SU-DHL-6 (cell line): ENCODE measurements around the gene VWA8.

ENCODE experiments used
- H2AFZ ChIP-seq: fragments of 200-600 bp; sonication (generic); 2 replicates; pipeline ENCODE4 v1.6.1; 2014; ENCODE audit warnings: low read depth, mild to moderate bottlenecking, moderate library complexity, mixed read lengths, antibody characterized with exemption, low read length; ENCODE audit not compliant: severe bottlenecking
- H3F3A ChIP-seq: fragments of 200-600 bp; shearing (Covaris generic); 2 replicates; pipeline ENCODE4 v1.6.0; 2016; ENCODE audit warnings: antibody characterized with exemption, mild to moderate bottlenecking; ENCODE audit not compliant: insufficient read depth
- H3K27ac ChIP-seq: fragments of 200-600 bp; sonication (generic); 2 replicates; pipeline ENCODE4 v1.5.1; 2016; ENCODE audit warnings: low read depth, mild to moderate bottlenecking, low read length, moderate library complexity, mixed read lengths
- H3K27me3 ChIP-seq: fragments of 200-600 bp; sonication (generic), shearing (Covaris generic); 2 replicates; pipeline ENCODE4 v1.6.0; 2014; ENCODE audit warnings: mild to moderate bottlenecking, low read length
- H3K36me3 ChIP-seq: fragments of 200-600 bp; sonication (generic); 2 replicates; pipeline ENCODE4 v1.6.1; 2014; ENCODE audit warnings: mild to moderate bottlenecking, low read length, mixed read lengths
- H3K4me2 ChIP-seq: fragments of 300-600, 200-600 bp; shearing (Covaris generic), sonication (generic); 2 replicates; pipeline ENCODE4 v1.6.0; 2014; ENCODE audit warnings: low read length, low read depth, mild to moderate bottlenecking; ENCODE audit not compliant: poor library complexity, severe bottlenecking
- H3K4me3 ChIP-seq: fragments of 200-600 bp; sonication (generic); 2 replicates; pipeline ENCODE4 v1.5.1; 2014; ENCODE audit warnings: antibody characterized with exemption, low read length, mild to moderate bottlenecking, mixed read lengths; ENCODE audit not compliant: insufficient read depth, poor library complexity, severe bottlenecking
- H3K79me2 ChIP-seq: fragments of 200-600 bp; sonication (generic); 2 replicates; pipeline ENCODE4 v1.6.1; 2014; ENCODE audit warnings: mild to moderate bottlenecking, low read length, moderate library complexity; ENCODE audit not compliant: insufficient read depth
- H3K9ac ChIP-seq: fragments of 200-600 bp; sonication (generic); 2 replicates; pipeline ENCODE4 v1.7.0; 2014; ENCODE audit warnings: mild to moderate bottlenecking, low read length
- H3K9me2 ChIP-seq: fragments of 200-600 bp; sonication (generic); replicated peaks from 2 replicates; pipeline ENCODE4 v1.6.1; 2014; ENCODE audit warnings: low read length; ENCODE audit not compliant: insufficient read depth
- H3K9me3 ChIP-seq: fragments of 200-600 bp; sonication (generic); 2 replicates; pipeline ENCODE4 v1.6.1; 2014; ENCODE audit warnings: low read length, mixed read lengths; ENCODE audit not compliant: insufficient read depth
- H4K20me1 ChIP-seq: fragments of 200-600 bp; sonication (generic); 2 replicates; pipeline ENCODE4 v1.6.1; 2014; ENCODE audit warnings: low read depth, mild to moderate bottlenecking, antibody characterized with exemption, low read length, moderate library complexity, mixed read lengths
- EZH2phosphoT487 ChIP-seq: fragments of 200-600 bp; sonication (generic), shearing (Covaris generic); conservative IDR thresholded peaks from 2 replicates; pipeline ENCODE4 v1.6.1; 2018; ENCODE audit warnings: mild to moderate bottlenecking, antibody characterized with exemption, low read length, moderate library complexity, mixed read lengths
- TF ChIP-seq, protein P1 (sequence below): fragments of 200-600 bp; sonication (generic); IDR thresholded peaks from one replicate; pipeline ENCODE4 v1.5.1; 2017; ENCODE audit warnings: antibody characterized with exemption, mild to moderate bottlenecking, low read length, moderate library complexity; ENCODE audit not compliant: insufficient read depth, poor library complexity, severe bottlenecking

Gene VWA8

DNA sequence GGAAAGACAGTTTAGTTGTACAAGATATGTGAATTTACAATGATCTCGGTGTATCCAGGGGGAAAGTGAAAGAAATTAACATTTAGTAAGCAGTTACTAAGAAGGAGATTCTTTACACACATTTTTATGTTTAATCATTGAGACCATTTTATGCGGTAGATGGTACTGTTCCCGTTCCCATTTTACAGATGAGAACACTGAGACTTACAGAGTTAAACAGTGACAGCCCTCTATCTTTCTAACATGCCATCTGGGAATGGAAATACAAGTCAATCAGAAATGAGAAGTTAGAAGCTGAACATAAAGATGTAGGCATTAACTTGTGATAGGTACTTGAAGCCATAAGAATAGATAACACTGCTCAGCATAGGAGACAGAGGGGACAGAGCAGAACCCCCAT is 144.9 kb downstream of the VWA8 start:
- no peaks in the 10 kb centered on the region for H3F3A ChIP-seq
- no peak overlapping the region for H3K9ac ChIP-seq
- no peaks in the 10 kb centered on the region for H3K36me3 ChIP-seq
- H2AFZ ChIP-seq = no peak overlapping the region
- H3K27ac ChIP-seq = no peak overlapping the region
- no peak overlapping the region for H3K4me2 ChIP-seq
- no peaks in the 10 kb centered on the region for H3K79me2 ChIP-seq
- H3K9me2 ChIP-seq = no peaks in the 10 kb centered on the region
- H3K4me3 ChIP-seq = no peak overlapping the region
- H3K9me3 ChIP-seq = no peaks in the 10 kb centered on the region
- TF ChIP-seq, protein P1, sequence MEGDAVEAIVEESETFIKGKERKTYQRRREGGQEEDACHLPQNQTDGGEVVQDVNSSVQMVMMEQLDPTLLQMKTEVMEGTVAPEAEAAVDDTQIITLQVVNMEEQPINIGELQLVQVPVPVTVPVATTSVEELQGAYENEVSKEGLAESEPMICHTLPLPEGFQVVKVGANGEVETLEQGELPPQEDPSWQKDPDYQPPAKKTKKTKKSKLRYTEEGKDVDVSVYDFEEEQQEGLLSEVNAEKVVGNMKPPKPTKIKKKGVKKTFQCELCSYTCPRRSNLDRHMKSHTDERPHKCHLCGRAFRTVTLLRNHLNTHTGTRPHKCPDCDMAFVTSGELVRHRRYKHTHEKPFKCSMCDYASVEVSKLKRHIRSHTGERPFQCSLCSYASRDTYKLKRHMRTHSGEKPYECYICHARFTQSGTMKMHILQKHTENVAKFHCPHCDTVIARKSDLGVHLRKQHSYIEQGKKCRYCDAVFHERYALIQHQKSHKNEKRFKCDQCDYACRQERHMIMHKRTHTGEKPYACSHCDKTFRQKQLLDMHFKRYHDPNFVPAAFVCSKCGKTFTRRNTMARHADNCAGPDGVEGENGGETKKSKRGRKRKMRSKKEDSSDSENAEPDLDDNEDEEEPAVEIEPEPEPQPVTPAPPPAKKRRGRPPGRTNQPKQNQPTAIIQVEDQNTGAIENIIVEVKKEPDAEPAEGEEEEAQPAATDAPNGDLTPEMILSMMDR = no peak
- TF ChIP-seq EZH2phosphoT487 = no peak
- H4K20me1 ChIP-seq = no peaks in the 10 kb centered on the region
- no peaks in the 10 kb centered on the region for H3K27me3 ChIP-seq

DNA sequence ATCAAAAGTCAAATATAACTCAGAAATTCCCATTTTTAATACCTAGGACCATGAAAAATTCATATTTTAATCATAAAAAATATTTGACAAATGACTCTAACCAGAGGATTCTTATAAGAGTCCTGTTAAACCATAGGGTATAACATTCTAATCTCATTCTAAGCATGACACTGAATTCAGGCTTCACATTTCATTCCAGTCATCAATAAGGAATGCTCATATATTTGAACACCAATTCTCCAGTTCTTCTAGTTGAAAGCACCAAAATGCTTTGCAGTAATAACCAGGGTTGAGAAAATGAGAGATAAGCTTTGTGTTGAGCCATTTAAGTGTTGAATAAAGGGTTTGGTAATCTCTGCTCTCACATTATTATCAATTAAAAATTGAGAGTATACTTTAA is 147.5 kb downstream of the VWA8 start:
- Histone ChIP-seq H3K36me3 (no peaks in the 10 kb centered on the region; the same call in 1 of the 2 replicates), H2AFZ (no peak overlapping the region), H3F3A (no peaks in the 10 kb centered on the region), H3K9me2 (no peaks in the 10 kb centered on the region), H3K9ac (no peak overlapping the region), H3K79me2 (no peaks in the 10 kb centered on the region), H3K27ac (no peak overlapping the region), H3K27me3 (no peaks in the 10 kb centered on the region), H3K9me3 (no peaks in the 10 kb centered on the region), H4K20me1 (no peaks in the 10 kb centered on the region), H3K4me3 (no peak overlapping the region), H3K4me2 (no peak overlapping the region)
- no peak for TF ChIP-seq EZH2phosphoT487
- TF ChIP-seq, protein P1 = no peak

DNA sequence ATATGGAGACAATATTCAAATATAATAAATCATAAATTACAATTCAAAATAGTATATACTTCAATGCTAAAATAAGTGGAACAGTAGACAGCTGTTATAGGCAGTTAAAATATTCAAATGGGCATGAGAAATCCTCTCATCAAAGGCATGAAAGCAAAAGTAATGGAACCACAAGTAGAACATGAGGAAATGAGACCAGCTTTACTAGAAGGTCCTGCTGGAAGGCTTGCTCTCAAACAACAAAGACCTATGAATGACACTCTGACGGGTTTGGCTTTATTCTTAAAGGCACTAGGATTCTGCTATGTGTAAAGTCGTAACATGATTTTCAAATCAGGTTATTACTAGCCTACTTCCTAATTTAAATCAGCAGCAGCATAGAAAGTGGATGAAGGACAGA is 148.1 kb downstream of the VWA8 start:
- no peaks in the 10 kb centered on the region for H3K27me3 ChIP-seq
- H3K36me3 ChIP-seq = no peaks in the 10 kb centered on the region; the same call in 1 of the 2 replicates
- no peak overlapping the region for H2AFZ ChIP-seq
- H3K79me2 ChIP-seq = no peaks in the 10 kb centered on the region
- no peaks in the 10 kb centered on the region for H3K9me3 ChIP-seq
- H3K27ac ChIP-seq = no peak overlapping the region
- no peaks in the 10 kb centered on the region for H3F3A ChIP-seq
- no peak overlapping the region for H3K4me2 ChIP-seq
- H3K9ac ChIP-seq = no peak overlapping the region
- no peaks in the 10 kb centered on the region for H4K20me1 ChIP-seq
- H3K4me3 ChIP-seq = no peak overlapping the region
- TF ChIP-seq, protein P1 = no peak
- no peak for TF ChIP-seq EZH2phosphoT487
- H3K9me2 ChIP-seq = no peaks in the 10 kb centered on the region
